A673 (cell line): ENCODE measurements around the gene SEBOX. TPM values are rescaled to one million over a fixed set of nuclear protein-coding genes. Genes with fewer than 3 reads are reported as not detected.

Experiments
- BruUV-seq: library from RNA; stranded (reverse); fragments of 400-500 nt; replicated peaks from 2 replicates; lab custom pipeline; 2021; lab: Mats Ljungman, UMichigan
- CTCF ChIA-PET: fragments of 300-600 bp; sonication (Branson Sonifier 250); formaldehyde crosslinking; loops from one replicate; lab custom pipeline; 2022; ENCODE audit warnings: antibody characterized with exemption; lab: Charles Lee
- POLR2A ChIA-PET: fragments of 300-600 bp; sonication (Branson Sonifier 250); formaldehyde crosslinking; loops from one replicate; lab custom pipeline; 2022; ENCODE audit warnings: antibody characterized with exemption; ENCODE audit not compliant: low non-redundant PET; lab: Charles Lee
- DNase-seq: peaks from one replicate; pipeline ENCODE4 v3.0.0-alpha.2; 2015; ENCODE audit warnings: low spot score
- H3K27ac ChIP-seq: fragments of 200-600 bp; sonication (generic); 2 replicates; pipeline ENCODE4 v1.5.1; 2016; ENCODE audit warnings: mixed run types, low read depth, mild to moderate bottlenecking, mixed read lengths, antibody characterized with exemption, low read length; ENCODE audit not compliant: poor library complexity, severe bottlenecking
- H3K27me3 ChIP-seq: fragments of 200-600 bp; sonication (generic); replicated peaks from 2 replicates; pipeline ENCODE4 v1.6.1; 2017; ENCODE audit warnings: mixed run types, low read depth, mild to moderate bottlenecking, mixed read lengths, antibody characterized with exemption, low read length; ENCODE audit not compliant: insufficient read depth, poor library complexity
- H3K36me3 ChIP-seq: fragments of 200-600 bp; sonication (generic); 2 replicates; pipeline ENCODE4 v1.6.1; 2016; ENCODE audit warnings: mixed run types, mild to moderate bottlenecking, mixed read lengths, antibody characterized with exemption, low read length; ENCODE audit not compliant: insufficient read depth, poor library complexity, severe bottlenecking
- H3K4me1 ChIP-seq: fragments of 200-600 bp; sonication (generic); 2 replicates; pipeline ENCODE4 v1.6.1; 2017; ENCODE audit warnings: mixed run types, mild to moderate bottlenecking, mixed read lengths, antibody characterized with exemption, low read length; ENCODE audit not compliant: insufficient read depth, poor library complexity, severe bottlenecking
- H3K4me3 ChIP-seq: fragments of 200-600 bp; sonication (generic); 2 replicates; pipeline ENCODE4 v1.5.1; 2016; ENCODE audit warnings: low read depth, mixed run types, mild to moderate bottlenecking, mixed read lengths, low read length; ENCODE audit not compliant: poor library complexity, severe bottlenecking
- H3K9me3 ChIP-seq: fragments of 200-600 bp; sonication (generic); 2 replicates; pipeline ENCODE4 v1.6.1; 2016; ENCODE audit warnings: mixed run types, low read depth, mild to moderate bottlenecking, mixed read lengths, antibody characterized with exemption, low read length; ENCODE audit not compliant: poor library complexity, severe bottlenecking
- CTCF ChIP-seq: fragments of 300-800, 200-600 bp; sonication (generic); conservative IDR thresholded peaks from 2 replicates; pipeline ENCODE4 v1.5.1; 2017; ENCODE audit warnings: low read depth, mild to moderate bottlenecking, antibody characterized with exemption, low read length, moderate library complexity, mixed read lengths
- EZH2 ChIP-seq: fragments of 200-600 bp; sonication (generic); IDR thresholded peaks from 2 replicates; pipeline ENCODE4 v1.6.1; 2017; ENCODE audit warnings: borderline replicate concordance, low read depth, mild to moderate bottlenecking, mixed read lengths, antibody characterized with exemption, low read length; ENCODE audit not compliant: poor library complexity, severe bottlenecking
- intact Hi-C: fragments of 100-400 bp; cut with micrococcal nuclease; formaldehyde crosslinking; loops from one replicate; pipeline ENCODE4 v1.10.0; 2022; ENCODE audit not compliant: unreplicated experiment
- total RNA-seq: library from RNA; stranded (reverse); gene quantifications from 2 replicates; pipeline ENCODE4 v1.2.3, GENCODE V29; 2021

SEBOX gene
- total RNA-seq, 1 experiment from 2014 or later: not detected

- CTCF ChIA-PET: no interaction called here
- no peaks in the 10 kb centered on the region for H3K9me3 ChIP-seq
- intact Hi-C loops: no loop called here
- H3K27ac ChIP-seq: no peak overlapping the region
- no peaks in the 10 kb centered on the region for H3K4me1 ChIP-seq
- POLR2A ChIA-PET: no interaction called here
- BruUV-seq: no TSS peak
- no peaks in the 10 kb centered on the region for H3K27me3 ChIP-seq
- no peak for DNase-seq
- TF ChIP-seq EZH2 (no peak), CTCF (no peak)
- peaks cover 33% of the 10 kb centered on the region for H3K36me3 ChIP-seq
- no peak overlapping the region for H3K4me3 ChIP-seq
Measured at GRCh38 chr17:28390141-28390540, 25.1 kb upstream of the SEBOX start.

- POLR2A ChIA-PET: no interaction called here
- CTCF ChIA-PET: no interaction called here
- H3K36me3 ChIP-seq: peaks cover 33% of the 10 kb centered on the region
- no peaks in the 10 kb centered on the region for H3K9me3 ChIP-seq
- TF ChIP-seq EZH2 (no peak), CTCF (no peak)
- H3K27ac ChIP-seq: no peak overlapping the region
- H3K4me3 ChIP-seq: no peak overlapping the region
- BruUV-seq: no TSS peak
- no peaks in the 10 kb centered on the region for H3K4me1 ChIP-seq
- DNase-seq: no peak
- H3K27me3 ChIP-seq: no peaks in the 10 kb centered on the region
- intact Hi-C loops: no loop called here
Measured at GRCh38 chr17:28388106-28388505, 23.1 kb upstream of the SEBOX start.

- H3K4me1 ChIP-seq: no peaks in the 10 kb centered on the region
- CTCF ChIA-PET: no interaction called here
- no peak overlapping the region for H3K27ac ChIP-seq
- no peaks in the 10 kb centered on the region for H3K27me3 ChIP-seq
- POLR2A ChIA-PET: no interaction called here
- no peaks in the 10 kb centered on the region for H3K9me3 ChIP-seq
- H3K4me3 ChIP-seq: no peak overlapping the region
- peaks cover 25% of the 10 kb centered on the region for H3K36me3 ChIP-seq
- no TSS peak for BruUV-seq
- TF ChIP-seq CTCF (no peak), EZH2 (no peak)
- intact Hi-C loops: no loop called here
- no peak for DNase-seq
Measured at GRCh38 chr17:28386391-28386790, 21.4 kb upstream of the SEBOX start.
